Fibroblast of the conjunctiva (primary cell): ENCODE results near the gene HLCS.
"Not testable (repeated sequence)": the region's sequence is repeated elsewhere in the genome, so short reads cannot be mapped to it uniquely, and the experiment has no call there.

Experiments used
- DNase-seq: peaks from one replicate; pipeline ENCODE4 v3.0.0-alpha.2; 2010; ENCODE audit warnings: low read depth

The HLCS gene

GRCh38 chr21:36849461-36850105 is 116.9 kb downstream of the HLCS start:
- DNase-seq = no peak

- DNase-seq = no peak
These were observed 117.7 kb downstream of the HLCS start for GRCh38 chr21:36848730-36849274.

- DNase-seq = peak; percentile 56
These were observed 119.3 kb downstream of the HLCS start for GRCh38 chr21:36847189-36847588.

- no peak for DNase-seq
These were observed 119.8 kb downstream of the HLCS start for GRCh38 chr21:36846631-36847030.

GRCh38 chr21:36845790-36846189 is 120.7 kb downstream of the HLCS start:
- no peak for DNase-seq

GRCh38 chr21:36845070-36845469 is 121.4 kb downstream of the HLCS start:
- no peak for DNase-seq

GRCh38 chr21:36841866-36842265 is 124.6 kb downstream of the HLCS start:
- no peak for DNase-seq

- no peak for DNase-seq
These were observed 126.7 kb downstream of the HLCS start for GRCh38 chr21:36839735-36840134.

- DNase-seq = no peak
These were observed 127.3 kb downstream of the HLCS start for GRCh38 chr21:36839123-36839522.

- DNase-seq = no peak
These were observed 131.1 kb downstream of the HLCS start for GRCh38 chr21:36835383-36835795.

GRCh38 chr21:36834192-36834591 is 132.3 kb downstream of the HLCS start:
- no peak for DNase-seq

- DNase-seq = no peak
These were observed 136.4 kb downstream of the HLCS start for GRCh38 chr21:36830100-36830499.

- DNase-seq = no peak
These were observed 137.5 kb downstream of the HLCS start for GRCh38 chr21:36828891-36829515.

GRCh38 chr21:36828208-36828607 is 138.3 kb downstream of the HLCS start:
- no peak for DNase-seq

GRCh38 chr21:36825658-36826057 is 140.8 kb downstream of the HLCS start:
- DNase-seq = no peak

- no peak for DNase-seq
These were observed 145.5 kb downstream of the HLCS start for GRCh38 chr21:36821032-36821299.

- DNase-seq = no peak
These were observed 146.1 kb downstream of the HLCS start for GRCh38 chr21:36820176-36821031.

- no peak for DNase-seq
These were observed 148.6 kb downstream of the HLCS start for GRCh38 chr21:36817732-36818450.

GRCh38 chr21:36816561-36817130 is 149.8 kb downstream of the HLCS start:
- no peak for DNase-seq

GRCh38 chr21:36816026-36816425 is 150.4 kb downstream of the HLCS start:
- DNase-seq = not testable (repeated sequence)

GRCh38 chr21:36815284-36815683 is 151.2 kb downstream of the HLCS start:
- DNase-seq = no peak

- no peak for DNase-seq
These were observed 153.4 kb downstream of the HLCS start for GRCh38 chr21:36813052-36813451.
